Left kidney (tissue), 2 donors: ENCODE data around the gene DLG2. TPM values are rescaled to one million over a fixed set of nuclear protein-coding genes. Genes with fewer than 3 reads are reported as not detected.
"Not testable (repeated sequence)": the region's sequence is repeated elsewhere in the genome, so short reads cannot be mapped to it uniquely, and the experiment has no call there.

Experiments
- DNase-seq: peaks from one replicate; pipeline ENCODE4 v3.0.0-alpha.2; 2013
- polyA plus RNA-seq: library from polyadenylated mRNA; unstranded; fragments of 120-200 nt; gene quantifications from one replicate; pipeline ENCODE4 v1.2.1, GENCODE V29; 2013; ENCODE audit not compliant: insufficient read length

The DLG2 gene
- polyA plus RNA-seq, 1 donor = 13.4 TPM

DNA sequence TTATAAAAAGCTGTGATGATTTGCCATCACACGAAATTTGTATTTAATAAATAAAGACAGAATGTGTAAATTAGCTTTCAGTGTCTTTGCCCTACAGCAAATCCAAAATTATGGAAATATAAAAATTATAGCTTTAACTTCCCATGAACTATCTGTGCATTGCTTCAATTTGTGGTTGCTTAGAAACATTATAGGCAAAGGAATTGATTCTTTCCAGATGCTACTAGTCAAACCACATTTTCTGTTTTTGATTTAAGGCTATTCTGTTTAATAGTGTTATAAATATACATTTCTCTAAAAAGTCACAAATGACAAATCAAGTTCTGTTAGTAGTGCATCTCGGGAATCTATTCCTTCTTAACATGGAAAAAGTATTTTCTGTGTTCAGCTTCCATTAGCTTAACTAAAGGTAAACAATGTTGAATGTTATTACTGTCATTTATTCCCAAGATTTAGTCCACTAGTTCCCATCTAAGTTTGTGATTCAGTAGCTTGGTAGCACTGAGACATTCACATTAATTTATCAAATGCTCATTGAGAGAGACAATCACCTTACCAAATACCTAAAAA lies 1254.7 kb downstream of the DLG2 start:
- DNase-seq = no peak

DNA sequence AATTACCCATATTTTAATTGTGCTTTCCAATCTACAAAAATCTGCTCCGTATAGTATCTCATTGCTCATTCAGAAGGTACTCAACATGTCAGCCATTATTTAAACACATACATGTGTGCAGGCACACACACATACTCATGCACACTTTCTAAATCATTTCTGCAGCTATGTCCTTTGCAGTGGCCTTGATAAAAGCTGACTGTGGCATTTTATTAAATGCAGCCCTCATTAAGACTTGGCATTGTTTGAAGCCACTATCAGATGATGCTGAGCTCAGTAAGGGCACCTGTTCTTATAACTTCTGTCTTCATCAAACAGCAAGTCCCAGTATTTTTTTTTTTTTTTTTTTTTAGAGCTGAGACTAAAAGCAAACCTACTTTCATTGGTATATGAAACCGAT lies 1269.1 kb downstream of the DLG2 start:
- no peak for DNase-seq

DNA sequence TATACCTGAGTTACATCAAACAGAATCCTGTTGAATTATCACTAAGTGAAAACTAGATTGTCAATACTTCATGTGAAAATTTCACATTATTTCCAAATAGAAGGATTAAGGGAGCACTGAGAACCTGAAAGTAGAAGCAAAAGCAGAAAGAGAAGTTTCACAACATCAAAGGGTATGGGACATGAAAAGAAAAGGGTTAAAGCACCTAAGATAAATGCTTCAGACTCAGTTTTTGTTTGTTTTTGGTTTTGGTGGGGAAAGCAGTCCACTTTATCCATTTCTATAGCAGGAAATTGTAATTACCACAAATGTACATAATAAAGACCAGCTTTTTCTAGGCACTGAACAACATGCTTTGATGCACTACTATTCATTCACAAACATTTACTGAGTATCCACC lies 1271.2 kb downstream of the DLG2 start:
- no peak for DNase-seq

DNA sequence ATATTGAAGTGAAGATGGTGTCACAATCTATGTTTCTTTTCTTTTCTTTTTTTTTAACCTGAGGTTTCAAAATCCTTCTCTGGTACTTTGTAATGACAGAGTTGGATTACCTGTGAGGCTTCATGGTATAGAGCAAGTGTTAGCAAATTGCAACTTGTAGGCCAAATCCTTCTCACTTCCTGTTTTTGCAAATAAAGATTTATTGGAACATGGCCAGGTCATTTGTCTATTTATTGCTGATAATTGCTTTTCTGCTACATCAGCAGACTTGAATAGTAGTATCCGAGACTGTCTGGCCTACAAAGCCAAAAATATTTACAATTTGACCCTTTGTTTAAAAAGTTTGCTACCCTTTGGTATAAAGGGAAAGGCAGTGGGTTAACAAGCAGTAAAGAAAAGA lies 1281.5 kb downstream of the DLG2 start:
- DNase-seq = no peak

DNA sequence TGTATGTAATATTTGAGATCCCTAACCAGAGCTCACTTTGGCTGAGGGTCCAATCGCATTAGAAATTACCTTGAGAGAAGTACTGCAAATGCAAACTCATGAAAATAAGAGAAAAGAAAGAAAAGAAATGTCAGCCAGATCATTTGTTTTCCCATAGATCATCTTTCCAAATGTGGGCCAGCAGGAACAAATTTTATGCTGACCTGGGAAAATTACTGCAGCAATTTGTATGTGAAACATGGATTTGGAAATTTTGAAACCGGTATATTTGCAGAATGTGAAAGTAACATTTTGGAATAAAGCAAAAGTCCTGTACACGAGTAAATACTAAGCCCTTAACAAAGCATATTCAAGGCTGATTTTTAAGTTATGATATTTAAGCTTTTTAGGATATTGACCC lies 1282.1 kb downstream of the DLG2 start:
- no peak for DNase-seq

DNA sequence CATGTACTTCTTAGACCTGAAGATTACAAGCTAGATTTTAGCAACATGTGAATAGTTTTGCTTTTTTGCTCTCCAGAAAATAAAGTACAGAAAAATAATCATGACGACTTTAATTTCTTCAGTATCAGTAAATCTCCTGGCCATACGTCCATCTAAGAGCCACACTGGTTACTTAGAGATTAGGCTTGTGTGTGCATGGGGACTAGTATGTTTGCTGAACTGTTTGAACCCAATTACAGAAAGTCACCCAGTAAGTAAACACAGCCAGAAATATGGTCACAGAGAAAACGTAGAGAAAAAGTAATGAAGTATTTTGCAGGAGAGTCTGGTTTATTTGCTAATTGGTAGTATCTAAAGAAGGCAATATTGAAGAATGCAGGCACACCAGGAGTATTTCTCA lies 1287.3 kb downstream of the DLG2 start:
- DNase-seq = no peak

DNA sequence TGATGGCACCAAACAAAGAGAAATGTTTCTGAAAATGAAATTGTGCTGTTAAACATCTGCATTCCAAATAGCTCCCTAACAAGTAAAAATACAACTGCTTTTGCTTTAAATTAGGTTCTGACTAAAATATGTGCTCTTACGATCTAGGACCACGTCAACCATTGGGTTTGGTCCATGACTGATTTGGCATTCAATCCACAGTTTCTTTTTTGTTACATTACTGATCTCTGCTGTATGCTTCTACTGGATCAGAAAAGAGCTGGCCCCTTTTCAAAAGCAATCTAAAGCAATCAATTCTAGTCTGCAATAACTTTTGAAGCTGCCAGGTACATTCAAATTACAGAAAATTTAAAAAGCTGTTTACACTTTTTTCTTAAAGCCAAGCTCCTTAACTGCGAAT lies 1293.9 kb downstream of the DLG2 start:
- DNase-seq = no peak

DNA sequence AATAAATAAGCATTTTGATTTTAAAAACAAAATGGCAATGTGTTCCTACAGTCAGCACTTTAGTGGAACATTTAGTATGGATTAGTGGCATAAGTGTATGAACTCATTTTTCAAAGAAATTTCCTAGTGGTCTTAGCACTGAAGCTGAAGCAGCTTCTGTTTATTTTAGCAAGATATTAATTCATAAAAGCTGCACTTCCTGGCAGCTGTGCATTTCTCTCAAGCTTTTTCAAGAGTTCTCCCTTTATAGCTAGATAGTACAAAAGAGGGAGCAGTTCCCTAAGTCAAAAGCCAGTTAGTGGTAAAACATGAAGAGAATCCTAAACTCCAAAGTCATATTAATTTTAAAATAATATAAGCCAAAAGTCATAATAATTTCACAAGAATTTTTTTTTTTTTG lies 1304.9 kb downstream of the DLG2 start:
- DNase-seq = no peak

DNA sequence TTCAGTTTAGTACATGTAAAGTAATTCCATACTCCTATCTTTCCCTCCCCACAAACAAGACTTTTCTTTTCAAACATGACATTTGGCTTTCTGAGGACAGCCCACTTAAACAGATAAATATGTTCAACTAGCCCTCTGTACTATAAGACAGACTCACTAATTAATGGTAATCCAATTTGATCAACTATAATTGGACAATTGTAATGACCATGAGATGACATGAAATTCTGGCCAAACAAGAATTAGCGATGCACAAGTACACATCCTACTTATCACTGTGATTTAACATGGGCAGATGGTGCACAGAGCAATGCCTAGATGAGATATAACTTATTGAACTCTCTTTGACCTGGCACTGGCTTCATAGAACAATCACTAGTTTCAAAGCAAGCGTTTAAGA lies 1307.3 kb downstream of the DLG2 start:
- DNase-seq = no peak

DNA sequence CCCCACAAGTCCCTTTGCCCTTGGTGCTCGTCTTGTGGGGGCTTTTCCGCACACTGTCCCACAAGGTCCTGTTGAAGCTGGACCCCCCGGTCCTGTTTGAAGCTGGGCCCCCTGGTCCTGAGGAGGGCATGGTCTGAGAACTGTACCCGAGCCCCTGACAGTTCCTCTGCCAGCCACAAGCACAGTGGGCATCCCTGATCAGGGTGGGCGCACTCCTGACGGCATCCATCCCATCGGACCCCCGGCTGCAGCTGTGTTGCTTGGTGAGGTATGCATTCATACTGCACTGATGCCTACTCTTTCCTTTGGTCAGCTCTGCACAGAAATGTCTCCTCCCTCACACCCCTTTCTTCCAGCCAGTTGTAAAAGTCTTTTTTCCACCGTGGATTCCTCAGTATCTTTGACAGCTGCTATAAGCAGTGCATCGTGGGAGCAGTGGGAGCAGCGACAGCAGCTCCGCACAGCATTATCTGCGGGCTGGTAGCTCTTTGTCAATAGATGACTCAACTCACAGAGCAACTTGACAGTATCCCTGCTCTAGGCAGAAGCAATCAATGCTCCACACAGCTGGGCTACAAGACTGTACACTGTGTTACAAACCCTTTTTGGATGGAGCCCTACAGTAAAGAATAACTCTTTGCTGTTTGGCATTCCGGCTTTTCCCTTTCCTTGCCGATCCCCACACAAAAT lies 1310.1 kb downstream of the DLG2 start:
- no peak for DNase-seq

DNA sequence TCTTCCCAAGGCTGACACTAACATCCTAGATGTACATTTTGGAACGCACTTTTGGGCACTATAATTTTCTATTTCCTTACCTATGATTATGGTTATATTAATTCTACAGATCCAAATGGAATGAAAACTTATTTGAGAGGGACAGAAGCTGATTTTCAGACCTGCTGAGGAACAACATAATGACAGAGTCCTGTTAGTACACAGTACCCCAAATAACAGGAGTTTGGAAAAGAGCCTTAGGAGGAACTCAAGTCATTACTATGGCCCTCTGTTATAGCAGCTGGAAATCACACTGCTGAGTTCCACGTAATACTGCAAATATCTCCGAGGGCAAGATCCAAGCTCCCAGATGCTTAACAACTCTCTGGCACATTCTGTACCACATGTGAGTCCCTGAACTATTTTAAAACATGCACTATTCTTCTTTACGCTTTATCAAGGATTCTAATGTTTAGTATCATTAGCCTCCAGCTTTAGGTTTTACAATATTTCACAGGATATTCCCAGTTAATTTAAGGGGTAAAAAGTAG lies 1313.2 kb downstream of the DLG2 start:
- DNase-seq = no peak

DNA sequence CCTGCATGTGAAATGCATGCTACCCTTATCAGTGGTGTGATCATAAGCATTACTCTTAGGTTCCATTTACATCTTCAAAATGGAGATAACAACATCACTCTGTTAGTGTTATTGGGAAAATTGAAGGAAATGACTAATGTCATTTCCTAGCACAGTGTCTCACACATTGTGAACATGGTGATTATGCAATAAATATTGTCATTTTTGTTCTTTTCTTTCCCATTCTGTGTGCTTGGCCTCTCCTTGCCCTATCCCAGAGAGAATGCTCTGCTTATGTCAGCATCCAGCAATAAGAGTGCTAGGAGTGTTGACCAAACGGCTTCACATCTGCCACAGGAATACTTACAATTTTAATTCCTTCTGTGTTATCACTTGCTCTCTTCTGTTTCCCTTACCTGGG lies 1316.9 kb downstream of the DLG2 start:
- DNase-seq = no peak

DNA sequence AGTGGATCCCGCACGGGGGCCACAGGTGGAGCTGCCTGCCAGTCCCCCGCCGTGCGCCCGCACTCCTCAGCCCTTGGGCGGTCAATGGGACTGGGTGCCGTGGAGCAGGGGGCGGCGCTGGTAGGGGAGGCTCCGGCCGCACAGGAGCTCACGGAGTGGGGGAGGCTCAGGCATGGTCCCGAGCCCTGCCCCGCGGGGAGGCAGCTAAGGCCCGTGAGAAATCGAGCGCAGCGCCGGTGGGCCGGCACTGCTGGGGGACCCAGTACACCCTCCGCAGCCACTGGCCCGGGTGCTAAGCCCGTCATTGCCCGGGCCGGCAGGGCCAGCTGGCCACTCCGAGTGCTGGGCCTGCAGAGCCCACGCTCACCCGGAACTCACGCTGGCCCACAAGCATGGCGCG lies 1318.7 kb downstream of the DLG2 start:
- DNase-seq = not testable (repeated sequence)

DNA sequence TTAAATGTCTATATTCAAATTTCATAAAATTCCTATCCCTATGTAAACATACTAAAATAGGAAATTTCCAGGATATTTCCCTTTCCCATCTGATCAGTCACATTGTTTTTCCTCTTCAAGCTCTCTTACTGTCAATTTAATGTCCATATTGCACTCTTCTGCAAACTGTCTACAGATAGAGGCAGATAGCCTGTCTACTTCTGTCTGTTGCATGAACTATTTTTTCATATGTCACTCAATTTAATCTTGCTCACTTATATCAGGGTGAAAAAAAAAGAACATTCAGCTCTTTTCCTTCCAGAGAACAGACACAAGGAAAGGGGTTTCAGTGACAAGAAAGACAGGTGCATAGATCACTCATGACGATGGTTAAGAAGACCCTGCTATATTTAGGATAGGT lies 1327.1 kb downstream of the DLG2 start:
- no peak for DNase-seq

DNA sequence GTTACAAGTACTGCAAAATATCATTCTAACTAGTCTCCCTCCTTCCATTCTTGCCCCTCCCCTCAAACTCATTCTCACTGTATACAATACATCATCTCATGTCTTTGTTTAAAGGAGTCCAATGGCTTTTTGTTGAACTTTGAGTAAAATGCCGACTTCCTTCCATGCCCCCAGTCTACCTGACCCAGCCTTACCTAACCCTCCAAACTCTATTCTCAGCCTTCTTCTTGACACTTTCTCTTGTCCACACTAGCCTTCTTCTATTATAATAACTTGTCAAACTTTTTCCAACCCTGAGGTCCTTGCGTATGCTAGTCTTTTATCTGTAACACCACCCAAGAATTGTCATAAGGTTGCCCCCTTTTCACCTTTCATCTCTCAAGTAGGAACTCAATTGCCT lies 1329.6 kb downstream of the DLG2 start:
- no peak for DNase-seq

DNA sequence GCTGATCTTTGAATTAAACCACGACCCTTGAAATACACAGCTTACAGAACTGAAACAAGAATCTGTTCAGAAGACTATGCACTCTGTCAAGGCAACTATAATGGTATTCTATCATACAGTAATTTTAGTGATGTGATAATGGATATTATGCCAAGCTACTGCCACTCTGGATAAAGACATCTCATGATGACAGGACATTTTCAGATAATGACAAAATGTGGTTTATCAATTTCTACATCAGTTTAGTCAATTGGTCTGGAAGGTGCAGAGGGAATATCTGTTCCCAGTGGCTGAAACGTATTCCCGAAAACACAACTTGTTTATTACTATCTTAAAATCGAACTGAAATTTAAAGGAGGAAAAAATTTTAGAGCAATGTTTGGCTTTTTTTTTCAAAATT lies 1331.3 kb downstream of the DLG2 start:
- DNase-seq = no peak

DNA sequence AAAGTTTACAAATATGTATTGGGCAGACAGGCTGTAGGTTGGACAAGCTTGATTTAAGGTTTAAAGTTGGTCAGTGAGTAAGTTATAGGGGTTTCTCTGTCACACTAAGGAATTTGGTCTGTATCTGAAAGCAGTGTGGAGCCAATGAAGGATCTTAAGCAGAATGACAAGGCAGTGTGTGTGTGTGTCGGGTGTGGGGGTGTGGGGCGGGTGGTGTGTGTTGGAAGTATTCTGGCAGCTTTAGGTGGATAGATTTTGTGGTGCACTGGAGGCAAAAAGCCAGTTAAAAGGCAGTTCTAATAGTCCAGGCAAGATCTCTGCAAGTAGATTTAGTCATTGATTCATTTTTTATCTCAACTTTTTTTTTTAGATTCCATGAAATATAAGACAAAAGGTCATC lies 1334.2 kb downstream of the DLG2 start:
- no peak for DNase-seq

DNA sequence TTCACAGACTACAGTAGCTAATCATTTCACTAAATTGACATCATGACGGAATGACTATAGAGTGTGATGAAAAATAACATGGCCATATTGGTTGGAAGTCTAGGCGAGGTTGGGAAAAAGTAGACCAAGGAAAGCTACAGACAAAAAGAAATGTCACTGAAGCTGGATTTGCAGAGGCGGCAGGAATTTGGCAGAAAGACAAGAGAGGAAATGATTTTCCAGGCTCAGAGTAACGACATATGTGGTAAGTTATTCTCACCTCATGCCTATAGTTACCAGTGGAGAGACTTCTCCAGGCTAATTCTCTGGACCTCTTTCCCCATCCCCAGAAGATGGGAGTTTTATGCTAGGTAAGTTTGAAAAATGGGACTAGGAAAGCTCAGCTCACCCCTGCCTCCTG lies 1335.1 kb downstream of the DLG2 start:
- DNase-seq = no peak

DNA sequence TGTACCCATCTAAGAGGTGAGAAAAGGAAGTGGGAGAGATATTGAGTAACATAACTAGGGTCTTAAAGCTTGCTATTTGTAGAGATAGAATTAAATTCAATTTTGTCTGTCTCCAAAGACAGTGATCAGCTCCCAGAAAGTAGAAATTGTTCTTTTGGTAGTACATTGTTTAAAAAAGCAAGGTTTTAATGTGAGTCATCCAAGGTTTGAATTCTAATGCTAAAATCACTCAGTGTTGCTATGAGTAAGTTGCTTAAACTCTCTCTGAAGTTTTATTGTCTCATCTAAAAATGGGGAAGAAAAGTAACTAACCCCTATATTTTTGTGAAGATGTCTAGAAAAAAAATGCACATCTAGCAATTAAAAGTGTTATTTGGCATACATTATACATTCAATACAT lies 1336.5 kb downstream of the DLG2 start:
- no peak for DNase-seq

DNA sequence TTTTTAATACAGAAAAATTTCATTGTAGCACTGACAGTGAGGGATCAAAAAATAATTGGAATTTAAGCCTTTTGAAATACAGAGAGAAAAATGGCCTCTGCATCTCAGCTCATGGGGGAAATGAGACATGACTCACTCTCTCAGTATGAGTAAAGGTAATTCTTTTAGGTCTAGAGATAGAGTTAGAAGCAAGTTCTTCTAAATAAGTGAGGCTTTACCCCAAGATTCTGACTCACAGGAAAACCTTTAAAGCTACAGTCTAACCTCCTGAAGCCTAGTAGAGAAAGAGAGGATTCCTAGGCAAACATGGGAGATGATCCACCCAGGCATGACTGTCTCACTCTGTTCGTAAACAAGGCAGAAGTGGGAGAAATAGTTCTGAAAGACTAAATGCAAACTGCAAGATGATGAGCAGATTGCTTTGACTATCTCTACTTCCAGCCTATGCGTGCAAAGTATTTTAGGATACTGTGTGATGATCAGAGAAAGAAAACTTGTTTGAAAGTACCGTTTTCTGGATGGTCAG lies 1337.7 kb downstream of the DLG2 start:
- DNase-seq = no peak

DNA sequence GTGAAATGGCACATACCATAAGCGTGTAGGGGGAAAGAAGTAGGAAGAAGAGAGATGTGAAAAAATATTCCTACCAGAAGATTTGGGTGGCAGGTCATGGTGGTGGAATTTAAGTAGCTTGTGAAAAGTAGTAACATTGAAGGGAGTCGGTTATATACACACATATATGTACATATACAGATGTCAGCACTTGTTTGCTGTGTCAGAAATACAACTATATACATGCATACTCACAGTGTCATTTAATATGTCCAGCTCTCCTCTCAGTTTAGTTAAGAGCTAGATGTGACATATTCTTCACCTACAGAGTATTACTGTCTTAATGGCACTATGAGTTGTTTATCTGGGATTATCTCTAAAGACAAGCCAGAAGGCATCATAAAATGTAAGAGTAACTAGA lies 1353.6 kb downstream of the DLG2 start:
- DNase-seq = no peak

DNA sequence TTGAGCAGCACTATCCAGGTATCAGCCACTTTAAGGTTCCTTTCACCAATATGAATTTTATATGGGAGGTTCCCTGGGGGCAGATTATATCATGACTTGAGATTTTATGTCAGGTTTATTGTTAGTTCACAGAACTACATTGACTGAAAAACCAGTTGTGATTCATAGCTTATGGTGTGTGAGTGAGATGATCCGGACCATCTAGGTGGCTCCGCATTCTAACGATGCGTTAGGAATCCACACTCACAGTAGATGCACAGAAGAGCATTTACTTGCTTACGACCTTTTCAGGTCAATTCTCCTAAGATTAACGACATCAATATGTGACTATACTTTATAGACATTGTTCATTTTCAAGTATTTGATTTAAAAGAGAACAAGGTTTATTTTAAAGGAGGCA lies 1356.7 kb downstream of the DLG2 start:
- no peak for DNase-seq

DNA sequence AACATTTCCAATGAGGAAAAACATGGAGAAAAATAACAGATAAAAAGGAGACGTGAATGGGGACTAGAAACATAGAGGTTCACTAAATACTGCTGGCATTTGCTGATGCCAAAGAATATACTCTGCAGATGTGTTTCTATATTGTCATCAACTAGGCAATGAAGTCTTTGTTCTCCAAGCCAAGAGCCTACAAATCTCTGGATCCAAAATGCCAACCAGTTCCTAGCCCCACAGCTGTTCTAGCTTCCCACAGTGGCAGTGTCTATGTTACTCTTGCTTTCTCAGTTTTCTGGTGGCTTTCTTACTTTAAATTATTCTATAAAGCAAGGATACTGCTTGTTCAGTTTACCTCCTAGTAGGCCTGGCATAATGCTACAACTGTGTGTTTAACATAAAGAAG lies 1363.1 kb downstream of the DLG2 start:
- DNase-seq = no peak

DNA sequence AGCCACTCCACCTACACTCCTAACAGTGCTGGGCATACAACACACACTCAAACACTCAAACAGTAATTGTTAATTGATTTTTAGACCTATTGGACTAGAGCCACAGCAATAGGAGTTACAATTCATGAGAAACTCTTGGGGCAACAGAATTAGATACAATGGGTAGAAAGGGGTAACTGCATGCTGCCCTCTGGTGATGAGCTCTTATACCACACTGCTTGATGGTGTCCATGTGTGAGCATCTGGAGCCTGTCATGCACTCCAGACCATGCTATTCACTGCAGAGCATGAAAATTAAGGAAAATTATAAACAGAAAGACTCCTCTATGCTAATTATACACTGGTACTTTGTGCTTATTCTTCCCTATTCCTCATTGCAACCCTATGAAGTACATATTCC lies 1365.4 kb downstream of the DLG2 start:
- DNase-seq = no peak
